M059J (cell line): ENCODE measurements around the gene PRR19. TPM values are rescaled to one million over a fixed set of nuclear protein-coding genes. Genes with fewer than 3 reads are reported as not detected.
"Not testable (repeated sequence)": the region's sequence is repeated elsewhere in the genome, so short reads cannot be mapped to it uniquely, and the experiment has no call there.

Experiments used
- DNase-seq: peaks from one replicate; pipeline ENCODE4 v3.0.0-alpha.2; 2012; ENCODE audit warnings: low read depth
- total RNA-seq: library from RNA; depleted of rRNA; stranded (reverse); fragments of >200 nt; shearing (Covaris generic); gene quantifications from 2 replicates; pipeline ENCODE4 v1.2.3, GENCODE V29; 2014; rRNA removed

Gene PRR19, protein sequence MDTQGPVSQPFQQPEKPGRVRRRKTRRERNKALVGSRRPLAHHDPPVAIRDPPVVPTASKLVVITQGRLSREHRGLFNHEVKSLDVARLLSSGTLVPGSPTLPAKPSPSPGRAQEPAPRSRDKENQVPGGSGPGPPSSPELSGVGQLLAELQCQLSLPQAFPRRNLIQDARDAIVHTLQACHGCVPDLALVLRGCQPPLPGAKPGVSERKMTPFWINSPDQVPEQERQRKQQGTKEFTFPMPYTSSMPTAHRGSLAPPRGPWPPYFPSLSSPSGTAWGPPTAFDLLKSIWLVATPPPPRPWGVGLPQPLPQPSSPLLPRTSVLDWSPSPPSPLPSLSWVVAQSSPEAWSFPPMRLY
- total RNA-seq, result 0.30 and 2.1 TPM in 2 replicates

- no peak for DNase-seq
These were observed at the start of gene PRR19 for GRCh38 chr19:42301646-42302203. TSS of gene PRR19 (plus strand) at chr19:42302132. CDS start at chr19:42309585, 7,453 bp downstream.

- no peak for DNase-seq
These were observed 49.3 kb upstream of the PRR19 start for GRCh38 chr19:42252365-42253244.

DNA sequence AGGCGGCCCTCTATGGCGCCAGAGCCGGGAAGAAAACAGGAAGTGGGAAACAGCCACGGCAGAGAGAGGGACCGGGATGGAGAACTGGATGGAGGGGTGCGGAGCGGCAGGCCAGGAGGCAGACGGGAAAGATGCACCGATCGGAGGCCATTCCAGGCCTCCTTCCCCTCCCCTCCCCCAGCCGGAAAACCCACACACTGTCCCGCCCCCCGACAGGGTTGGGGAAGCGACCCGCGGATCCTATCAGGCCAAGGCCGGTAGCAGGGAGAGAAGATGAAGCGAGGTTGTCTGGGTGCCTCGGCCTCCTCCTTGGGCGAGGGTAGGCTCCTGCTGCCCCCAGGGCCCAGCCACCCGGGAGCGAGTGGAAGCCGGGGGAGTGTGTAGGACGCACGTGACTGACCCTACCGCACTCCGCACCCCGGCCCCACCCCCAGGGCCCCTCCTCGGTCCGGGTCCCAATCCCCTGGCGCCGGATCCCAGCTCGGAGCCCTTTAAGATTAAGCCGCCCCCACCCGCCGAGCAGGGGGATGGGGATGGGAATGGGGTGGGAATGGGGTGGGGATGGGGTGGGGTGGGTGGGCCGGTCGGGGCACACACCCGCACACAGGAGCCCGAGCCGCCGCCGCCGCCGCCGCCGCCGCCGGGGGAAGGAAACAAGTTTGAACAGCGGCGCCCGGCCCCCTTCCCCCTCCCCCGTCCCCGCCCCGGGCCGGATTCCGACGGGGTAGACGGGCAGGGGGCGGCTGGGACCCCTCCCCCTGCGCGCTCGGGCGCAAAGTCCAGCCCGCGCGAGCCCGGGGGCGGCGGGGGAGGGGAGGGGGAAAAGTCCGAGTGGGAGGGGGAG lies 48.5 kb upstream of the PRR19 start:
- peak; percentile 51 for DNase-seq

GRCh38 chr19:42254089-42254849 lies 47.7 kb upstream of the PRR19 start:
- DNase-seq, result peak; percentile 61

DNA sequence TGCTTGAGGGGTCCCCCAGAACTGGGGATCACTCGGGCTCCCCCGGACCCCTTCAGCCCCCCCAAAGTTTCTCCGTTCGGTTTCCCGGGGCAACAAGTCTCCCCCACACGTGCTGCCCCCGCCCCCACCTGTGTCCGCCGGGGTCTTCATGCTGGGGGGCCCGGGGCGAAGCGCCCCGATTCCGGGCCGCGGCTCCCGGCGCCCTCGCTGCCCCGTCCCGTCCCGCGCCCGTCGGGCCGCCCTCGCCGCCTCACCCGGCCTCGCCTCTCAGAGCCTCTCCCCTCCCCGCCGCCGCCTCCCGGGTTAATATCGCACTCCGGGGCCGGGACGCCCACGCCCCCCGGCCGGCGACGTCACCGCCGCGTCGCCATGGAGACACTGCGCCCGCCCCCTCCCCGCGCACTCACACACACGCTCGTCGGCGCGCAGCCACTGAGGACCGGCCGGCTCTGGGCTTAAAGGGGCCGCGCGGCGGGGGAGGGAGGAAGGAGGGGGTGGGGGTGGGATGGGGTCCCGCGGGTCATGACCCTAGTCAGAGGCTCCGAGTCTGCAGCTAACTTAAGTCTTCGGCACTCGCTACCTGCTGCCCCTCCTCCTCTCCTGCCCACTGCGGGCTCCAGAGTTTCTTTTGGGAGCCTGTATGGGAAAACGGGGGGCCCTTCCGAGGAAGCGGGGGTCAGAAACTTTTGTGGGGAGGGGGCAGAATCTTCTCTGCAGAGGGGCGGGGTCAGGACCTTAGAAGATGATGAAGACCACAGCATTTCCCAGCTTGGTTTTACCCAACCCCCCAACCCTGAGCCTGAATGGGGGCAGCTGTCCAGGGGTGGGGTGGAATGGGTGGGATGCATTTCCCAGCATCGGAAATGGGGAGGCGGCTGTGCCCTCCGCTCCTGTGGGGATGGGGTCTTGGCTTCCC lies 46.8 kb upstream of the PRR19 start, which contains the start of gene ERF:
ERF (minus strand) TSS at position 279 of the 916 bp plus-strand sequence; CDS start at position 150, 129 bp downstream.
- peak; percentile 87 for DNase-seq

DNA sequence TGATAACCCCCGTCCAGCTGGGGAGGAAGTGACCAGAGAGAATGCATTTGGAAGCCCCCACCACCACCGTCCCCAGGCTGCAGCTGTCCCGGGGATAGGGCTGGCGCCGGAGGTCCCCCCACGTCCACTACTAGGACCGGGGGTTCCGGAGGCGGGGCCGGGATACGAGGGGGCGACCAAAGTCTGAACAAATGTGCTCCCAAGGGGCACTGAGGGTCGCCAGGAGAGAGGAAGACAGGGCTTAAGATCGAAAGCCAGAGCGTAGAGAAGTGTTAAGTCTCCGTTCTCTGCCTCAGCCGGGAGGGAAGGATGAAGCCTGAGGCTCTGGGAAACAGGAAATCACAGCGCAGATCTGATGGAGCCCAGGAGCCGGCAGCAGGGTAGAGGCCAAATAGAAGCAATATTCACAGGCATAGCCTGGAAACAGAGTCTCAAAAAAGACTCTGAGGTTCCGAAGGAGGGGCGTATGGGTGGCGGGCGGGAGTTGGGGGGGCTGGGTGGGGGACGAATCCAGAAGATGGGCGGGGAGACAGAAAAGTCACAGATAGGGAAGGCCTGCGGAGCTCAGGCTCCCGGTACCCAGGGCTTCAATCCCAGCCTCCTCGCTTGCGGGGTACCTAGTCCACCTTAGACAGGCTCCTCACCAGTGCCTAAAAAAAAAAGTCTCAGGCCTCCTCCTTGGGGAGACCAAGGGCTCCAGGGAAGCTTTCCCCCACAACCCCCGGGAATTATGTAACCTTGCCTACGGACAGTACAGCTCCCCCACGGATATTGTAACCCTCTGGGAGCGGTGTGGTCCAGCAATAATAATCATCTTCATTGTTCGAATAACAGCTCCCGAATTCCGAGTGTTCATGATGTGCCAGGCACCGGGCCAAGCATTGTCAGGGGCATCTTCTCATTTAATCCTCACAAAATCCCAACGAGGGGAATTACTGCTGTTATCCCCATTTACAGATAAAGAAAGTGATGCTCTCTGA lies 45.9 kb upstream of the PRR19 start:
- peak; percentile 71 for DNase-seq

- not testable (repeated sequence) for DNase-seq
These were observed 44.1 kb upstream of the PRR19 start for GRCh38 chr19:42257842-42258241.

DNA sequence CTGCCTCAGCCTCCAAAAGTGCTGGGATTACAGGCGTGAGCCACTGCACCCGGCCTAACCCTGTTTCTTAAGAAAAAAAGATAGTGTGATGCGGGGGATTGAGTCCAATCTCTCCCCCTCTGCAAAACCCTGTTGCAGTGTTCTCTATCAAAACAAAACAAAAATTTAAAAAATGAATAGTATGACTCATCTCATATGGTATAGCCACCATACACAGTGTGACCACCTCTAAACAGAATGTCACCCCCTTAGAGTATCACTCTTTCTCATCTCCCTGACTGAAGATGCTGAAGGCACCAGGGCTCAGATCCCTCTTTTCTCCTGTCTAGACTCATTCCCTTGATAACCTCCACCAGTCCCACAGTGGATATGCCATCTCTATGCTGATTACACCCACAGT lies 40.2 kb upstream of the PRR19 start:
- DNase-seq, result no peak

DNA sequence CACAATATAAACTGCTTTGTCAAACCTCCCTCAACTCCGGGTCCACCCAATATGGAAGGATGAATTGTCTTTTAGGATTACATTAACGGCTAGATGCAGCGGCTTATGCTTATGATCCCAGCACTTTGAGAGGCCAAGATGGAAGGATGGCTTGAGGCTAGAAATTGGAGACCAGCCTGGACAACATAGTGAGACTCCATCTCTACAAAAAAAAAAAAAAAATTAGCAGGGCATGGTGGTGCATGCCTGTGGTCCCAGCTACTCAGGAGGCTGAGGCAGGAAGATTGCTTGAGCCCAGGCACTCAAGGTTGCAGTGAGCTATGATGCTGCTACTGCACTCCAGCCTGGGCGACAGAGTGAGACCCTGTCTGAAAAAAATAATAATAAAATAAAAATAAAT lies 35.8 kb upstream of the PRR19 start:
- not testable (repeated sequence) for DNase-seq

DNA sequence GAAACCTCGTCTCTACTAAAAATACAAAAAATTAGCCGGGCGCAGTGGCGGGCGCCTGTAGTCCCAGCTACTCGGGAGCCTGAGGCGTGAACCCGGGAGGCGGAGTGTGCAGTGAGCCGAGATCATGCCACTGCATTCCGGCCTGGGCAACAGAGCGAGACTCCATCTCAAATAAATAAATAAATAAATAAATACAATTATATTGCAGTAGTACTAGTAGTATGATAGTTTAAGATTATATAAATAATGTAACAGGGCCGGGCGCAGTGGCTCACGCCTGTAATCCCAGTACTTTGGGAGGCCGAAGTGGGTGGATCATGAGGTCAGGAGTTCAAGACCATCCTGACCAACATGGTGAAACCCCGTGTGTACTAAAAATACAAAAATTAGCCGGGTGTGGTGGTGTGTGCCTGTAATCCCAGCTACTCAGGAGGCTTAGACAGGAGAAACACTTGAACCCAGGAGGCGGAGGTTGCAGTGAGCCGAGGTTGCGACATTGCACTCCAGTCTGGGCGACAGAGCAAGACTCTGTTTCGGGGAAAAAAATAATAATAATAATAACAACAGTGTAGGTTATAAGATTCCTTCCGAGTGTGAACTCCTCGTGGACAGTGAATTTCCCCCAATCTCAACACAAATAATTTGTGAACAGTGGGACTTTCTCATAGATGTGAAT lies 34.9 kb upstream of the PRR19 start:
- not testable (repeated sequence) for DNase-seq

GRCh38 chr19:42267644-42268141 lies 34.2 kb upstream of the PRR19 start:
- no peak for DNase-seq

DNA sequence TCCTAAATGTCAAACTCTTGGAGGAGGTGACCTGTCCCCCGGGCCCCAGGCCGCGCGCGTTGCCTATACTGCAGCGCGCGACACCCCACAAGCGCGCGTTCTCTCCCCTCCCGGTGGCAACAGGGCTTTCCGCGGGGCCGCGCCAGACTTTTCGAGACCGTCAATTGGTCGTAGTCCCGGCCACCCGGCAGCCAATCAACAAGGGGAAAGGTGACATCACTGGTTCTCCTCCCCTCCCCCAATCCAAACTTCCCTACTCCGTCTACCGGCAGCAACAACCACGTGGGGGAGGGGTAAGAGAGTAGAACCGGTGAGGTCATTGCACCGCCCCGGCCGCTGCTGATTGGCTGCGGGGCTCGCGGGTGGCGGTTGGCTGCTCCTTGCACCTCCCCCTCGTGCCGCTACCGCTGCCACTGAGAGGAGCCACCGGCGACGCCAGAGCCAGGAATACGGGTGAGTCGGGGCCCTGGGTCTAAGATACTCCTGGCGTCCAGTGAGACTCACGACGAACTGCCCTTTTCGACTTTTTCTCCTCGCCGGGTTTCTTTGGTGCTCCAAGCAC lies 33.7 kb upstream of the PRR19 start:
- peak; percentile 99 for DNase-seq

GRCh38 chr19:42268704-42269477 lies 33.0 kb upstream of the PRR19 start, which contains the start of gene CIC:
TSS of gene CIC (plus strand) at chr19:42269252. CDS start at chr19:42271784, 2,532 bp downstream.
- DNase-seq, result peak; percentile 100

DNA sequence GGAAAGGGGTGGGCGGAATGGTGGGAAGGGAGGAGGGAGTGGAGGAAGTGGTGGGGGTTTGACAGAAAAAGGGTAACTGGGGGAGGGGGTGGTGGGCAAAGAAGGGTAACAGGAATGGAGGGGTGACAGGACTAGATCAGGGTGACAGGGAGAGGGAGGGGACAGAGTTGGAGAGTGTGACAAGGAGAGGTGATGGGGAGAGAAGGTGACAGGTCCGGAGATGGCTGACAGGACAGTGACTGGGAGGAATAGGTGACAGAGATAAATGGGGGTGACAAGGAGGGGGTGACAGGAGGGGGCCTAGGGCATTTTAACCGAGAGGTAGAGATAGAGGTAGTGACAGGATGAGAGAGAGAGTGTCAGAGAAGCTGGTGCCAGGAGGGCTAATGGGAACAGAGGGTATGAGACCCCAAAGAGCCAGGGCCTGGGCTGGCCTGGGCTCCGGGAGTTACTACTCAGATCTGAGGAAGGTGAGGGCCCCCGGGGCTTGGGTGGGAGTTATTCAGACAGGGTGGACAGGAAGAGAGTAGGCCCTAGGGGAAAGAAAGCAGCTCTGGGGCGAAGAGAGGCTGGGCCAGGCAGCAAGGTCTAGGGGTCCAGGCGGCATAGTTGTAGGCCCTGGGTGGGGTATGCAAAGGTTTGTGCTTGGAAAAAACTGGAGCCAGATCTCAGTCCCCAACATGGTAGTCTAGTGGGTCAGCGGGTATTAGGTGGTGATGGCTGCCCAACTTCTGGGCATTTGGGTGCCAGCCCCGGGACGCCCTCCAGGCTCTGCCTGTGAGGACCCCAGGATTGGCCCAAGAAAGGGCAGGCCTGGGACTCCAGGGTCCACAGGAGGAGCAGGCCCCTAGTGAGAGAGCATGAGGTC lies 32.2 kb upstream of the PRR19 start:
- no peak for DNase-seq
